HG02852 (cell line): ENCODE results near the gene RPS16.

ENCODE experiments used
- ATAC-seq: cut with Tn5 transposase; IDR thresholded peaks from one replicate; pipeline ENCODE4 v1.9.1; 2021; ENCODE audit warnings: mild to moderate bottlenecking, moderate library complexity; ENCODE audit not compliant: unreplicated experiment

Gene RPS16

GRCh38 chr19:39390451-39390750 is 45.3 kb downstream of the RPS16 start:
- no peak for ATAC-seq

- ATAC-seq, result no peak
These were observed 45.9 kb downstream of the RPS16 start for GRCh38 chr19:39389631-39390414.

GRCh38 chr19:39388657-39389056 is 47.1 kb downstream of the RPS16 start:
- no peak for ATAC-seq

- ATAC-seq, result no peak
These were observed 49.2 kb downstream of the RPS16 start for GRCh38 chr19:39386557-39386956.

- no peak for ATAC-seq
These were observed 49.9 kb downstream of the RPS16 start for GRCh38 chr19:39385629-39386411.

- no peak for ATAC-seq
These were observed 50.7 kb downstream of the RPS16 start for GRCh38 chr19:39384839-39385568.
